ENCODE results near the gene MAPKAPK2.

- TF ChIP-seq, protein P1, sequence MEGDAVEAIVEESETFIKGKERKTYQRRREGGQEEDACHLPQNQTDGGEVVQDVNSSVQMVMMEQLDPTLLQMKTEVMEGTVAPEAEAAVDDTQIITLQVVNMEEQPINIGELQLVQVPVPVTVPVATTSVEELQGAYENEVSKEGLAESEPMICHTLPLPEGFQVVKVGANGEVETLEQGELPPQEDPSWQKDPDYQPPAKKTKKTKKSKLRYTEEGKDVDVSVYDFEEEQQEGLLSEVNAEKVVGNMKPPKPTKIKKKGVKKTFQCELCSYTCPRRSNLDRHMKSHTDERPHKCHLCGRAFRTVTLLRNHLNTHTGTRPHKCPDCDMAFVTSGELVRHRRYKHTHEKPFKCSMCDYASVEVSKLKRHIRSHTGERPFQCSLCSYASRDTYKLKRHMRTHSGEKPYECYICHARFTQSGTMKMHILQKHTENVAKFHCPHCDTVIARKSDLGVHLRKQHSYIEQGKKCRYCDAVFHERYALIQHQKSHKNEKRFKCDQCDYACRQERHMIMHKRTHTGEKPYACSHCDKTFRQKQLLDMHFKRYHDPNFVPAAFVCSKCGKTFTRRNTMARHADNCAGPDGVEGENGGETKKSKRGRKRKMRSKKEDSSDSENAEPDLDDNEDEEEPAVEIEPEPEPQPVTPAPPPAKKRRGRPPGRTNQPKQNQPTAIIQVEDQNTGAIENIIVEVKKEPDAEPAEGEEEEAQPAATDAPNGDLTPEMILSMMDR (conservative IDR thresholded peaks at IDR 0.05; ENCODE audit: low read depth, low read length) = 0 out of 2 replicates have a peak, but pooled peaks have one; percentile 9
- TF ChIP-seq EZH2phosphoT487 (IDR thresholded peaks at IDR 0.05; ENCODE audit: borderline replicate concordance, low read length) = no peak
Measured at GRCh38 chr1:206636671-206637070, 48.0 kb upstream of the MAPKAPK2 start.
